GM10248 (cell line): ENCODE data around the gene CREBBP.

ENCODE experiments used
- CTCF ChIA-PET: fragments of 300-600 bp; sonication (Branson Sonifier 250); formaldehyde crosslinking; extraction: SDS; loops from one replicate; lab custom pipeline; 2021; ENCODE audit warnings: antibody characterized with exemption; lab: Yijun Ruan, JAX
- POLR2A ChIA-PET: fragments of 350-650 bp; sonication (Branson Sonifier 250); formaldehyde crosslinking; extraction: SDS; loops from one replicate; lab custom pipeline; 2020; ENCODE audit warnings: antibody characterized with exemption; lab: Yijun Ruan, JAX
- DNase-seq: peaks from one replicate; pipeline ENCODE4 v3.0.0; 2012; ENCODE audit errors: extremely low spot score
- TF ChIP-seq, protein P1 (sequence below): IDR thresholded peaks from 2 replicates; pipeline ENCODE4 v1.5.1; 2012; ENCODE audit warnings: mild to moderate bottlenecking, low read depth; ENCODE audit errors: extremely low read depth, missing control alignments, control extremely low read depth

Gene CREBBP

DNA sequence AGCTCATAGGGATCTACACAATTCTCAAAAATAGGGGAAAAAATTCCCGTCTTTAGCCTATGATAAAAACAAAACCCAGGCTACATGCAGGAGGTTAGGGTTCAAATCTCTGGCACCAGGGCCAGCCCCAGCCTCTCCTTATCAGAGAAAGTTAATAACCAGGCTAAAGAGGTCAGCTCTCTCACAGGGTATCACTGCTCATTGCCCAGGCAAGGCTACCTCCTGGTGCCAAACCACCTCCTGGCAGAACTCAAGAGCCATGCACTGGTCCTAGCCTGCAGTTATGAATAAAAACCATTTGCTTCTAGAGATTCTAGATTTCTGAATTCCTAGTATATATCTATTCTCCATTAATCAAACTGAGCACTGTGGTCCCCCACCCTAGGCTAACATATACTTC lies 65.8 kb downstream of the CREBBP start:
- ChIA-PET POLR2A (no interaction called here), CTCF (interaction anchor here (1.6 kb wide), 1 partner anchor 22 kb away, joined by 4 read pairs; no protein-coding TSS in a partner anchor)
- TF ChIP-seq, protein P1, sequence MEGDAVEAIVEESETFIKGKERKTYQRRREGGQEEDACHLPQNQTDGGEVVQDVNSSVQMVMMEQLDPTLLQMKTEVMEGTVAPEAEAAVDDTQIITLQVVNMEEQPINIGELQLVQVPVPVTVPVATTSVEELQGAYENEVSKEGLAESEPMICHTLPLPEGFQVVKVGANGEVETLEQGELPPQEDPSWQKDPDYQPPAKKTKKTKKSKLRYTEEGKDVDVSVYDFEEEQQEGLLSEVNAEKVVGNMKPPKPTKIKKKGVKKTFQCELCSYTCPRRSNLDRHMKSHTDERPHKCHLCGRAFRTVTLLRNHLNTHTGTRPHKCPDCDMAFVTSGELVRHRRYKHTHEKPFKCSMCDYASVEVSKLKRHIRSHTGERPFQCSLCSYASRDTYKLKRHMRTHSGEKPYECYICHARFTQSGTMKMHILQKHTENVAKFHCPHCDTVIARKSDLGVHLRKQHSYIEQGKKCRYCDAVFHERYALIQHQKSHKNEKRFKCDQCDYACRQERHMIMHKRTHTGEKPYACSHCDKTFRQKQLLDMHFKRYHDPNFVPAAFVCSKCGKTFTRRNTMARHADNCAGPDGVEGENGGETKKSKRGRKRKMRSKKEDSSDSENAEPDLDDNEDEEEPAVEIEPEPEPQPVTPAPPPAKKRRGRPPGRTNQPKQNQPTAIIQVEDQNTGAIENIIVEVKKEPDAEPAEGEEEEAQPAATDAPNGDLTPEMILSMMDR = no peak
- no peak for DNase-seq

DNA sequence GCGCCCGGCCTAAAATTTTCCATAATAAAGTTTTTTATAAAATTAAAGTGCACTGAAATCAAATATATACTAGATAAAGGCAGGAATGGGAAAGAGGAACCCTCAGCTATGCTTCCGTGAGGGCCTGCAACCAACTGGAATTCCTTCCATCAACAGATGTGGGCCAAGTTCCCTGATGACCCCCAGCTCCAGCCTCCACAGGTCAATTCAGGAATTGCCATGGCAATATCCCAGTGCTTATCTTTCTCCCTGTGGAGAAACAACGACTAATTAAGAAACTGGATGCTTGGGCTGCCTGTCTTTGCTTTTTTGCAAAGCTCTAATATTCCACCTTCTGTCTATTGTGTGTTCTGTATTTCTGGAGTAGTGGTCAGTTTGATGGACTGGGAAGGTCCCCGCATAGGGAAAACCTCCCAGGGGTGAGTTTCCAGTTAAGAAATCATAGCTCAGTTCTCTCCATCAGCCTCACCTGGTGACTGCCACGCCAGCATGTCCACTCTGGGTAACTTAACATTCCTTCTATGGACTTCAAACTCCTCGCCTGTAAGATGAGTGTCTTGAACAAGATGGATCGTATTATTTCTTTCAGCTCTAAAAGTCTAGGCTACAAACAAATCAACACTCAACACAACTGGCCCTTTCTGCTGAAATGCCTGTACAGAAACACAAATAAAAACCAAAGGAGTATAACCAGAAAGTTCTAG lies 67.9 kb downstream of the CREBBP start:
- TF ChIP-seq, protein P1 = no peak
- ChIA-PET POLR2A (no interaction called here), CTCF (interaction anchor here (1.0 to 1.1 kb wide), 3 partner anchors 16 to 50 kb away, joined by 3 to 4 read pairs (median 3); no protein-coding TSS in a partner anchor)
- no peak for DNase-seq

DNA sequence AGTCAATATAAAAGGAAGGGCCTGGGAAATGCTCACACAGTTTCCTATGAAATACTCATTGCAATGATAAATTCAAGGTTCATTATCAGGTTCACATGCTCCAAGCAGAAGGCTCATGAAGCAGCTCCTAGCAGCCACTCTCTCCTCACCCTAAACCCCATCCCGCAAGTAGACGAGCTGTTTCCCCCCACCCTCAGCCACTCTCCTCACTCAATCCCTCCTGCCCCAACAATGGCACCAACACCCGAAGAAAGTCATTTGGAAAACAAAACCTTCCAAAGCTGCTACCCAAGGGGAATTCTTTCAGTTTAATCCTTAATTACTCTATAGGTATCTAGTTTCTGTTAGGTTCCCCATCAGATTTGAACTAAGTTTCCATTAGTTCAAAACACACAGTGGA lies 69.7 kb downstream of the CREBBP start:
- TF ChIP-seq, protein P1 = no peak
- ChIA-PET POLR2A (no interaction called here), CTCF (no interaction called here)
- DNase-seq = no peak

DNA sequence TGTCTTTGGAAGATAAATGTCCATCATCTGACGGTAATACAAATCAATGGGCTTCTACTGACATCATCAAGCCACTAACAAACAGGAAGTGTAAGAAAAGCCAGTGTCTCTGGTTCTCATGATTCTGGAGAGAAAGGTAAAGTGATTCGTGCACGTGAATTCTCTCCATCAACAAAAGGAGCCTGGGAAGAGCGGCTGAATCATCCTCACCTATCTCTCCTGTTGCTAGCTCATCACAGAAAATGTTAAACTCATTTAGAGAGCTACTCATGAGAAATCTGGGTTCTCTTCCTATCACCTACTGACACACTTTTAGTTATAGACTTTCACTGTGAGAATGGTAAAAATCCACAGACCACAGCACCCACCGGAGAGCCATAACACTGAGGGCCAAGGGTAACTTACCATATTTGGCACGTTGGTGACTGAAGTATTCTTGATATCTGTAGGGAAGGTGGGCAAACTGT lies 70.3 kb downstream of the CREBBP start:
- ChIA-PET POLR2A (no interaction called here), CTCF (interaction anchor here (1.3 kb wide), 1 partner anchor 27 kb away, joined by 3 read pairs; no protein-coding TSS in a partner anchor)
- no peak for DNase-seq

DNA sequence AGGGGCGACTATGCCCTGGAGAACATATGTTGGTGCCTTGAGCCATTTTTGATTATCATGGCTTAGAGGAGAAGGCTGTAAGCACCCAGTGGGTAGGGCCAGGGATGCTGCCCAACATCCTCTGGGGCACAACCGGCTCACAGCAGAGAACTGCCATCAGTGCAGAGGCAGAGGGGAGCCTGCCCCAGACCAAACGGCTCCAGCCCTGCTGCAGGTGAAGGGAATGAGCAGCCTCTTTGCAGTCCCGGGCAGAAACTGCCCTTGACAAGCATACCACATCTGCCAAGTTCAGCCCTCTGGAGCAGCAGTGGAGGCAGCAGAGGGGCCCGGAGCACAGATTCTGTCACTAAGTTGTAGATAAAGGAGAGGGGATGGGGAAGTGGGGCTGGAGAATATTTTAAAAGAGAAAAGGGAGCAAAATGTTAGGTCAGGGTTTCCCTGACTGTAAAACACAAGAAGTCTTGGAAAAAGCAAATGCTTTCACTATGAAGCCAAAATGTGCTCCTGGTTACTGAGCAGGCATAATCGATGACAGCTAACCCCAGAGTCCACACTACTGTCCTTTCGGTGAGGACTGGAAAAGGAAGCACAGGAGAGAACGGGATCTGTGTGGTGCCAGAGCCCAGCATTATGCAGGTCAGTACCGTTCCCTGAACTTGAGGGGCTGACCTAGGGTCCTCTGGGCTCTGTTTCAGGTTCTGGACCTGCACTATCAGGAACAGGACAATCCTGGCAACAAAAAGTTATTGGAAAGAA lies 72.0 kb downstream of the CREBBP start:
- no peak for DNase-seq
- POLR2A ChIA-PET = no interaction called here
- CTCF ChIA-PET = no interaction called here

More for the DNA sequence above, 70.3 kb downstream of the CREBBP start:
- TF ChIP-seq, protein P1 = no peak

More for the DNA sequence above, 72.0 kb downstream of the CREBBP start:
- TF ChIP-seq, protein P1 = no peak
